Activated T-helper 1 cell treated with anti-CD3 and anti-CD28 coated beads, Interleukin-12 subunit alpha, Interleukin-12 subunit beta, Interleukin-2, Interleukin-4 antibody, amounts not matched to agents 30 ng/mL and 10 ng/mL and 1 ng/mL, durations not matched to agents 14 hours and 24 hours and 36 hours (primary cell): ENCODE data around the gene SNIP1. TPM values are rescaled to one million over a fixed set of nuclear protein-coding genes. Genes with fewer than 3 reads are reported as not detected.
A peak's percentile ranks its signal among the peaks of the same experiment; 100 is the strongest.
"Not testable (repeated sequence)": the region's sequence is repeated elsewhere in the genome, so short reads cannot be mapped to it uniquely, and the experiment has no call there.

Experiments
- DNase-seq: peaks from one replicate; pipeline ENCODE4 v3.0.0; 2021; ENCODE audit warnings: low spot score
- H3K27ac Mint-ChIP-seq: one replicate; pipeline ENCODE4 v1.8.0; 2021; ENCODE audit warnings: mild to moderate bottlenecking, mixed read lengths
- H3K27me3 Mint-ChIP-seq: one replicate; pipeline ENCODE4 v1.8.0; 2022; ENCODE audit warnings: mild to moderate bottlenecking, moderate library complexity, mixed read lengths; ENCODE audit not compliant: insufficient read depth
- H3K36me3 Mint-ChIP-seq: one replicate; pipeline ENCODE4 v1.8.0; 2021; ENCODE audit warnings: low read depth, mixed read lengths
- H3K4me1 Mint-ChIP-seq: one replicate; pipeline ENCODE4 v1.8.0; 2021; ENCODE audit warnings: low read depth, mixed read lengths
- H3K4me3 Mint-ChIP-seq: one replicate; pipeline ENCODE4 v1.8.0; 2021; ENCODE audit warnings: mild to moderate bottlenecking, moderate library complexity, mixed read lengths
- H3K9me3 Mint-ChIP-seq: one replicate; pipeline ENCODE4 v1.8.0; 2021; ENCODE audit warnings: mixed read lengths
- intact Hi-C: fragments of 100-400 bp; cut with micrococcal nuclease; formaldehyde crosslinking; loops from one replicate; pipeline ENCODE4 v1.15.1; 2024
- total RNA-seq: library from RNA; stranded (reverse); gene quantifications from 2 replicates; pipeline ENCODE4 v1.2.3, GENCODE V29; 2022

SNIP1 gene, protein sequence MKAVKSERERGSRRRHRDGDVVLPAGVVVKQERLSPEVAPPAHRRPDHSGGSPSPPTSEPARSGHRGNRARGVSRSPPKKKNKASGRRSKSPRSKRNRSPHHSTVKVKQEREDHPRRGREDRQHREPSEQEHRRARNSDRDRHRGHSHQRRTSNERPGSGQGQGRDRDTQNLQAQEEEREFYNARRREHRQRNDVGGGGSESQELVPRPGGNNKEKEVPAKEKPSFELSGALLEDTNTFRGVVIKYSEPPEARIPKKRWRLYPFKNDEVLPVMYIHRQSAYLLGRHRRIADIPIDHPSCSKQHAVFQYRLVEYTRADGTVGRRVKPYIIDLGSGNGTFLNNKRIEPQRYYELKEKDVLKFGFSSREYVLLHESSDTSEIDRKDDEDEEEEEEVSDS
- total RNA-seq: 28.1 and 30.2 TPM in 2 replicates

DNA sequence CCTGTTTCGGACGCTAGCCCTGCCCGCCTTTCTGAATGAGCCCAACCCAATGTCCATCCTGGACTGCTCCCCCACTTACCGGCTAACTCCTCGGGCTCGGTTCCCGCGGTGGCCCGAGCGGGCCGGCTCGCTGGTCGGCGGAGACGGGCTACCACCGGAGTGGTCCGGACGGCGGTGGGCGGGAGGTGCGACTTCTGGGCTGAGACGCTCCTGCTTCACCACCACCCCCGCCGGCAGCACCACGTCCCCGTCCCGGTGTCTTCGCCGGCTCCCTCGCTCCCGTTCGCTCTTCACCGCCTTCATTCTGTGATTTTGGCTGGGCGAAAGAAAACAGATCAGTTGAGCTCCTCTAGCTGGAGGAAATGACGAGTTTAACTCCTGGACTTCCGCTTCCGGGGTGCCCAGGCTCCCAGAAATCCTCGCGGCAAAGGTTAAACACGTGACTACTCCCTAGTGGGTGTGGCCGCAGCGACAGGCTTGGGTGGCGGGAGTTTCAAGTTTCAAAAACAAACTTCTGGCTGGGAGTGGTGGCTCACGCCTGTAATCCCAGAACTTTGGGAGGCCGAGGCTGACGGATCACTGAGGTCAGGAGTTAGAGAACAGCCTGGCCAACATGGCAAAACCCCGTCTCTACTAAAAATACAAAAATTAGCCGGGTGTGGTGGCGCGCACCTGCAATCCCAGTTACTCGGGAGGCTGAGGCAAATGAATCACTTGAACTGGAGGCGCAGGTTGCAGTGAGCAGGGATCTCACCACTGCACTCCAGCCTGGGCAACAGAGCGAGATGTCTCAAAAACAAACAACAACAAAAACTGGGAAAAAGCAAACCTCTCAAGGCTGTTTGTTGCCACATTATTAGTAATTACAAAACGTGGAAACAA is at the start of gene SNIP1:
Gene SNIP1 (minus strand): TSS at position 367 of the 882 bp plus-strand sequence. CDS start 64 bp downstream, at position 303.
- Mint-ChIP-seq H3K36me3 (peaks cover 32% of the 10 kb centered on the region), H3K4me3 (peak within 1 kb of the TSS; percentile 98), H3K4me1 (peaks cover 49% of the 10 kb centered on the region), H3K27ac (peak within 1 kb of the TSS; percentile 98), H3K9me3 (peaks cover 4% of the 10 kb centered on the region), H3K27me3 (no peaks in the 10 kb centered on the region)
- intact Hi-C loops: loop anchor here (1.0 to 2.0 kb wide), 6 partner anchors 21 to 1167 kb away; partner anchors contain the start of genes CDCA8, MEAF6 and ZC3H12A
- DNase-seq: peak; percentile 89

- intact Hi-C loops: loop anchor here (1.0 kb wide), 1 partner anchor 79 kb away; no protein-coding TSS in a partner anchor
- Mint-ChIP-seq H3K9me3 (no peaks in the 10 kb centered on the region), H3K27ac (no peak overlapping the region), H3K4me3 (no peak overlapping the region), H3K36me3 (no peaks in the 10 kb centered on the region), H3K27me3 (peaks cover 19% of the 10 kb centered on the region), H3K4me1 (no peaks in the 10 kb centered on the region)
- DNase-seq: peak; percentile 5
Observed at GRCh38 chr1:37602750-37603694, 48.9 kb upstream of the SNIP1 start.

DNA sequence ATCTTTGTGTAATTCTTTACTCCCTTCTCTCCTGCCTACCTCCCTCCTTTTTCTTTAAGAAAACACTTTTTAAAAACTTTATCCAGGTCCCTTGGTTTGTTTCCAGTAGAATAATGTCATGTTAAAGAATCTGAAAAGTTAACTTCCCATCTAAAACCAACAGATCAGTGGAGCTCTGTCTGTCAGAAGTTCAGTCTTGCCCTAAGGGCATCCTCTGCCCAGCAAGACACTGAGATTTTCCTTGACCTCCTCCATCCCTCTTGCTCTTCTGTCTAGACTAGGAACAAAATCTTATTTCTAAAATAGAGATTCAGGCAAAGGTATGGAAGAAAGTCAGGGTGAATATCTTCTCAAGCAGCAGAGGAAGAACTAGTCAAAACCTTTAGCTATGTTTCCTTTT is 47.3 kb upstream of the SNIP1 start:
- no peaks in the 10 kb centered on the region for H3K36me3 Mint-ChIP-seq

DNA sequence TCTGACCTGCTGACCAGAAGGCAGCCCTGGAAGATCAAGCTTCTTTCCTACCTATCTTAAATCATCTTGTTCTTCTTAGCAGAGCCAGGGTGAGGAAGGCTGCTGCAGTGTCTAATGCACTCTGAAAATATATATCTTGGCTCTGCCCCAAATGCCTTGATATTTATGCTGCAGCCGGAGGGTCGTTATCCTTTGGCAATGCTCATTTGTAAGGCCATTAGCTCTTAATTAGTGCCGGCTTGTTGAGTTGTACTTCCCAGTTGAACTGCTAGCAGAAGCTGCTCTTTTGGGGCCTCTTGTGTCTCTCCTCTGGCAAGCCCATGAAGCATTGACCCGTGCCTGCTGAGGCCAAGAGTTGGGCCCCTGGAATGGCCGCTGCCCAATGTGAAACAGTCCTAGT is 45.8 kb upstream of the SNIP1 start:
- Mint-ChIP-seq H3K36me3 (no peaks in the 10 kb centered on the region), H3K27ac (no peak overlapping the region), H3K4me3 (no peak overlapping the region), H3K4me1 (peaks cover 11% of the 10 kb centered on the region), H3K27me3 (peaks cover 21% of the 10 kb centered on the region), H3K9me3 (no peaks in the 10 kb centered on the region)
- DNase-seq: no peak
- intact Hi-C loops: loop anchor here (5.0 kb wide), 1 partner anchor 1718 kb away; the partner anchor contains the start of gene AGO1

More for the DNA sequence above, 47.3 kb upstream of the SNIP1 start:
- Mint-ChIP-seq H3K27me3 (peaks cover 21% of the 10 kb centered on the region), H3K27ac (no peak overlapping the region), H3K4me1 (peaks cover 5% of the 10 kb centered on the region), H3K4me3 (no peak overlapping the region), H3K9me3 (no peaks in the 10 kb centered on the region)
- DNase-seq: no peak
- intact Hi-C loops: no loop called here

DNA sequence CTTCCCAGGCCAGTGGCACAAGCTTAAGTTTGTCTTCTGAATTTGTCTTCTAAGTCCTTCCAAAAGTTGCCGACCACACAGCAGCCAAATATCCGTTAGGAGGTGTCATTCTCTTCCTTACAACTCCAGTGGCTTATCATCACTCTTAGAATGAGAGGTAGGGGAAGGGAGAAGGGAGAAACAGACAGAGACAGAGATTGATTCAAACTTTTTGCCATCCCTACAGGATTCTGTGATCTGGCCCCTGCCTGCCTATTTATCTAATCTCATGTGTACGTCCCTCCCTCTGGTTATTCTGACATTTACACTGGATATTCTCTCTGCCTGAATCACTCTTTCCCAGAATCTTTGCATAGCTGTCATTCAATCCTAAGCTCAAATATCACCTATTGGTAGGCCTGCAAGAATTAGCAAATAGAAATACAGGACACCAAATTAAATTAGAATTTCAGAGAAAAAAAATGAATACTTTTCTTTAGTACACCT is 42.1 kb upstream of the SNIP1 start:
- H3K9me3 Mint-ChIP-seq: no peaks in the 10 kb centered on the region
- intact Hi-C loops: loop anchor here (1.0 to 5.0 kb wide), 6 partner anchors 42 to 1714 kb away; partner anchors contain the start of genes AGO1, CDCA8, MTF1 and SNIP1
- H3K27me3 Mint-ChIP-seq: peaks cover 7% of the 10 kb centered on the region

GRCh38 chr1:37595440-37596181 is 41.5 kb upstream of the SNIP1 start, which contains the start of gene GNL2:
TSS of gene GNL2 (minus strand) at chr1:37595937. CDS start at chr1:37595822, 115 bp downstream.
- DNase-seq: peak; percentile 97
- Mint-ChIP-seq H3K4me1 (peaks cover 20% of the 10 kb centered on the region), H3K27me3 (peaks cover 4% of the 10 kb centered on the region), H3K36me3 (peaks cover 25% of the 10 kb centered on the region), H3K9me3 (no peaks in the 10 kb centered on the region), H3K4me3 (peak within 1 kb of the TSS; percentile 96), H3K27ac (peak within 1 kb of the TSS; percentile 90)
- intact Hi-C loops: loop anchor here (1.0 to 5.0 kb wide), 10 partner anchors 21 to 1713 kb away; partner anchors contain the start of genes AGO1, CDCA8, MEAF6 and MTF1

More for the DNA sequence above, 42.1 kb upstream of the SNIP1 start:
- peaks cover 19% of the 10 kb centered on the region for H3K36me3 Mint-ChIP-seq
- peaks cover 20% of the 10 kb centered on the region for H3K4me1 Mint-ChIP-seq
- H3K4me3 Mint-ChIP-seq: peak overlapping the region; percentile 96
- H3K27ac Mint-ChIP-seq: peak overlapping the region; percentile 90
- DNase-seq: no peak

GRCh38 chr1:37593726-37594125 is 39.6 kb upstream of the SNIP1 start:
- no peaks in the 10 kb centered on the region for H3K9me3 Mint-ChIP-seq
- peaks cover 20% of the 10 kb centered on the region for H3K4me1 Mint-ChIP-seq
- peak overlapping the region; percentile 52 for H3K4me3 Mint-ChIP-seq
- peaks cover 4% of the 10 kb centered on the region for H3K27me3 Mint-ChIP-seq
- no peak overlapping the region for H3K27ac Mint-ChIP-seq
- no peak for DNase-seq
- intact Hi-C loops: loop anchor here (2.0 kb wide), 2 partner anchors 19 to 211 kb away; no protein-coding TSS in a partner anchor
- peaks cover 34% of the 10 kb centered on the region for H3K36me3 Mint-ChIP-seq

- peaks cover 51% of the 10 kb centered on the region for H3K36me3 Mint-ChIP-seq
- H3K4me3 Mint-ChIP-seq: no peak overlapping the region
- DNase-seq: no peak
- intact Hi-C loops: no loop called here
- H3K4me1 Mint-ChIP-seq: peaks cover 4% of the 10 kb centered on the region
- H3K27ac Mint-ChIP-seq: no peak overlapping the region
- no peaks in the 10 kb centered on the region for H3K9me3 Mint-ChIP-seq
- no peaks in the 10 kb centered on the region for H3K27me3 Mint-ChIP-seq
Observed at GRCh38 chr1:37588939-37589338, 34.8 kb upstream of the SNIP1 start.

DNA sequence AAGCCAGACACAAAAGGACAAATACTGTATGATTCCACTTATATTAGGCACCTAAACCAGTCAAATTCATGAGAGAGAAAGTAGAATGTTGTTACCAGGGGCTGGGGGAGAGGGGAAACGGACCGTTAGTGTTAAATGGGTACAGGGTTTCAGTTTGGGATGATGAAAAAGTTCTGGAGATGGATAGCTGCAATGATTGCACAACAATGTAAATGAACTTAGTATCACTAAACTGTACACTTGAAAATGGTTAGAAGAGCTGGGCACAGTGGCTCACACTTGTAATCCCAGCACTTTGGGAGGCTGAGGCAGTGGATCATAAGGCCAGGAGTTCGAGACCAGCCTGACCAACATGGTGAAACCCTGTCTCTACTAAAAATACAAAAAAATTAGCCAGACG is 30.5 kb upstream of the SNIP1 start:
- H3K27me3 Mint-ChIP-seq, H3K4me3 Mint-ChIP-seq, DNase-seq, H3K9me3 Mint-ChIP-seq, H3K4me1 Mint-ChIP-seq, intact Hi-C loops, H3K27ac Mint-ChIP-seq: not testable (repeated sequence)
- peaks cover 56% of the 10 kb centered on the region for H3K36me3 Mint-ChIP-seq

GRCh38 chr1:37575692-37576091 is 21.6 kb upstream of the SNIP1 start:
- H3K36me3 Mint-ChIP-seq: peaks cover 81% of the 10 kb centered on the region
- peak overlapping the region; percentile 89 for H3K27ac Mint-ChIP-seq
- DNase-seq: no peak
- no peaks in the 10 kb centered on the region for H3K9me3 Mint-ChIP-seq
- no peaks in the 10 kb centered on the region for H3K27me3 Mint-ChIP-seq
- intact Hi-C loops: loop anchor here (1.0 to 2.0 kb wide), 2 partner anchors 19 to 21 kb away; partner anchors contain the start of genes GNL2 and SNIP1
- peaks cover 62% of the 10 kb centered on the region for H3K4me1 Mint-ChIP-seq
- H3K4me3 Mint-ChIP-seq: peak overlapping the region; percentile 58
